CD4-positive, alpha-beta T cell treated with Interleukin-6 at 100 ng/mL for 8 hours (primary cell): Measurements from ENCODE around the gene CDC26.
"Not testable (repeated sequence)": the region's sequence is repeated elsewhere in the genome, so short reads cannot be mapped to it uniquely, and the experiment has no call there.

Source experiments
- DNase-seq: peaks from one replicate; pipeline ENCODE4 v3.0.0-alpha.2; 2020; ENCODE audit warnings: mixed read lengths, low spot score

CDC26 gene

GRCh38 chr9:113275157-113276131, at the start of gene CDC26, which contains the start of gene PRPF4:
Gene CDC26, minus strand, starts transcription at chr9:113275572. Its CDS starts 3,065 bp downstream, at chr9:113272507.
Gene PRPF4, plus strand, starts transcription at chr9:113275658. Its CDS starts 86 bp downstream, at chr9:113275744.
- peak; percentile 92 for DNase-seq

- DNase-seq = no peak
Observed at GRCh38 chr9:113322671-113323070, 47.3 kb upstream of the CDC26 start.

GRCh38 chr9:113320051-113320450, 44.7 kb upstream of the CDC26 start:
- no peak for DNase-seq

- no peak for DNase-seq
Observed at GRCh38 chr9:113319054-113319453, 43.7 kb upstream of the CDC26 start.

- DNase-seq = no peak
Observed at GRCh38 chr9:113317777-113318176, 42.4 kb upstream of the CDC26 start.

GRCh38 chr9:113316030-113316429, 40.7 kb upstream of the CDC26 start:
- DNase-seq = no peak

GRCh38 chr9:113315231-113315630, 39.9 kb upstream of the CDC26 start:
- no peak for DNase-seq

- DNase-seq = no peak
Observed at GRCh38 chr9:113313261-113313660, 37.9 kb upstream of the CDC26 start.

GRCh38 chr9:113311961-113312360, 36.6 kb upstream of the CDC26 start:
- no peak for DNase-seq

- no peak for DNase-seq
Observed at GRCh38 chr9:113310538-113310937, 35.2 kb upstream of the CDC26 start.

- DNase-seq = peak; percentile 29
Observed at GRCh38 chr9:113309204-113309813, 33.9 kb upstream of the CDC26 start.

GRCh38 chr9:113307396-113307975, 32.1 kb upstream of the CDC26 start:
- DNase-seq = no peak

GRCh38 chr9:113306566-113306965, 31.2 kb upstream of the CDC26 start:
- no peak for DNase-seq

- DNase-seq = no peak
Observed at GRCh38 chr9:113302792-113303418, 27.5 kb upstream of the CDC26 start, which contains the start of gene RNF183. Gene RNF183, minus strand, starts transcription at chr9:113303376. Its CDS starts 5,192 bp downstream, at chr9:113298184.

GRCh38 chr9:113301548-113301947, 26.2 kb upstream of the CDC26 start:
- DNase-seq = no peak

GRCh38 chr9:113299800-113300292, 24.5 kb upstream of the CDC26 start:
- no peak for DNase-seq

- DNase-seq = no peak
Observed at GRCh38 chr9:113298924-113299770, 23.8 kb upstream of the CDC26 start.

- no peak for DNase-seq
Observed at GRCh38 chr9:113298311-113298710, 22.9 kb upstream of the CDC26 start.

GRCh38 chr9:113296796-113297558, 21.6 kb upstream of the CDC26 start:
- no peak for DNase-seq

GRCh38 chr9:113296247-113296646, 20.9 kb upstream of the CDC26 start:
- DNase-seq = not testable (repeated sequence)
